ENCODE data around the gene TMEM131. TPM values are rescaled to one million over a fixed set of nuclear protein-coding genes. Genes with fewer than 3 reads are reported as not detected.

TMEM131 gene
- total RNA-seq, 1 experiment from 2014 or later = 21.9 TPM

DNA sequence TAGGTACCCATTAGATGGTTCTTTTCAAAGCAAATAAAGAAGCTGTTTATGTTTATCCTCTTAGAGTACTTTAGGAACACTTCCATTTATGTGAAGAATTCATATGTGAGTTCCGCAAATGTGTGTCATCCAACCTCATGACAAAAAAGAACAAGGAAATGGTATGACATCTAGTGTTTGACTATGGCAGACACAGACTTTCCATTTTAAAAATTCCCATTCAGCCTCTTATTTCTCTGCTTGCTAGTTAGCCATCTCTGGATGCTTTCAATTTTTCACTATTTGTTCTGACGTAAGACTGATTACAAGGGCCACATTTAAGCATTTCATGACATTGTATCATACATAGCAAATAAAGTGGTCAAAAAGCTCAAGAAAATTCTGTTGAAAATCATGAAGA is 179.3 kb downstream of the TMEM131 start:
- H3K9me3 Mint-ChIP-seq = peaks cover 6% of the 10 kb centered on the region
- no peak overlapping the region for H3K4me3 Mint-ChIP-seq
- no peak for ATAC-seq
- H3K4me1 Mint-ChIP-seq = peaks cover 10% of the 10 kb centered on the region
- TF ChIP-seq, protein P1, sequence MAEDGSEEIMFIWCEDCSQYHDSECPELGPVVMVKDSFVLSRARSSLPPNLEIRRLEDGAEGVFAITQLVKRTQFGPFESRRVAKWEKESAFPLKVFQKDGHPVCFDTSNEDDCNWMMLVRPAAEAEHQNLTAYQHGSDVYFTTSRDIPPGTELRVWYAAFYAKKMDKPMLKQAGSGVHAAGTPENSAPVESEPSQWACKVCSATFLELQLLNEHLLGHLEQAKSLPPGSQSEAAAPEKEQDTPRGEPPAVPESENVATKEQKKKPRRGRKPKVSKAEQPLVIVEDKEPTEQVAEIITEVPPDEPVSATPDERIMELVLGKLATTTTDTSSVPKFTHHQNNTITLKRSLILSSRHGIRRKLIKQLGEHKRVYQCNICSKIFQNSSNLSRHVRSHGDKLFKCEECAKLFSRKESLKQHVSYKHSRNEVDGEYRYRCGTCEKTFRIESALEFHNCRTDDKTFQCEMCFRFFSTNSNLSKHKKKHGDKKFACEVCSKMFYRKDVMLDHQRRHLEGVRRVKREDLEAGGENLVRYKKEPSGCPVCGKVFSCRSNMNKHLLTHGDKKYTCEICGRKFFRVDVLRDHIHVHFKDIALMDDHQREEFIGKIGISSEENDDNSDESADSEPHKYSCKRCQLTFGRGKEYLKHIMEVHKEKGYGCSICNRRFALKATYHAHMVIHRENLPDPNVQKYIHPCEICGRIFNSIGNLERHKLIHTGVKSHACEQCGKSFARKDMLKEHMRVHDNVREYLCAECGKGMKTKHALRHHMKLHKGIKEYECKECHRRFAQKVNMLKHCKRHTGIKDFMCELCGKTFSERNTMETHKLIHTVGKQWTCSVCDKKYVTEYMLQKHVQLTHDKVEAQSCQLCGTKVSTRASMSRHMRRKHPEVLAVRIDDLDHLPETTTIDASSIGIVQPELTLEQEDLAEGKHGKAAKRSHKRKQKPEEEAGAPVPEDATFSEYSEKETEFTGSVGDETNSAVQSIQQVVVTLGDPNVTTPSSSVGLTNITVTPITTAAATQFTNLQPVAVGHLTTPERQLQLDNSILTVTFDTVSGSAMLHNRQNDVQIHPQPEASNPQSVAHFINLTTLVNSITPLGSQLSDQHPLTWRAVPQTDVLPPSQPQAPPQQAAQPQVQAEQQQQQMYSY (CRISPR knock-in tag; IDR thresholded peaks at IDR 0.05) = no peak
- TF ChIP-seq SOX15 (CRISPR knock-in tag; IDR thresholded peaks at IDR 0.05) (no peak), NR1H2 (CRISPR knock-in tag; IDR thresholded peaks at IDR 0.05) (no peak), HMGA2 (CRISPR knock-in tag; IDR thresholded peaks at IDR 0.05) (no peak), FOXP1 (CRISPR knock-in tag; IDR thresholded peaks at IDR 0.05; ENCODE audit: borderline replicate concordance) (no peak)
- TF ChIP-seq, protein P2, sequence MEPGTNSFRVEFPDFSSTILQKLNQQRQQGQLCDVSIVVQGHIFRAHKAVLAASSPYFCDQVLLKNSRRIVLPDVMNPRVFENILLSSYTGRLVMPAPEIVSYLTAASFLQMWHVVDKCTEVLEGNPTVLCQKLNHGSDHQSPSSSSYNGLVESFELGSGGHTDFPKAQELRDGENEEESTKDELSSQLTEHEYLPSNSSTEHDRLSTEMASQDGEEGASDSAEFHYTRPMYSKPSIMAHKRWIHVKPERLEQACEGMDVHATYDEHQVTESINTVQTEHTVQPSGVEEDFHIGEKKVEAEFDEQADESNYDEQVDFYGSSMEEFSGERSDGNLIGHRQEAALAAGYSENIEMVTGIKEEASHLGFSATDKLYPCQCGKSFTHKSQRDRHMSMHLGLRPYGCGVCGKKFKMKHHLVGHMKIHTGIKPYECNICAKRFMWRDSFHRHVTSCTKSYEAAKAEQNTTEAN (CRISPR knock-in tag; IDR thresholded peaks at IDR 0.05) = no peak
- TF ChIP-seq, protein P3, sequence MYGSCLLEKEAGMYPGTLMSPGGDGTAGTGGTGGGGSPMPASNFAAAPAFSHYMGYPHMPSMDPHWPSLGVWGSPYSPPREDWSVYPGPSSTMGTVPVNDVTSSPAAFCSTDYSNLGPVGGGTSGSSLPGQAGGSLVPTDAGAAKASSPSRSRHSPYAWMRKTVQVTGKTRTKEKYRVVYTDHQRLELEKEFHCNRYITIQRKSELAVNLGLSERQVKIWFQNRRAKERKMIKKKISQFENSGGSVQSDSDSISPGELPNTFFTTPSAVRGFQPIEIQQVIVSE (CRISPR knock-in tag; IDR thresholded peaks at IDR 0.05; ENCODE audit: borderline replicate concordance) = no peak
- TF ChIP-seq, protein P4, sequence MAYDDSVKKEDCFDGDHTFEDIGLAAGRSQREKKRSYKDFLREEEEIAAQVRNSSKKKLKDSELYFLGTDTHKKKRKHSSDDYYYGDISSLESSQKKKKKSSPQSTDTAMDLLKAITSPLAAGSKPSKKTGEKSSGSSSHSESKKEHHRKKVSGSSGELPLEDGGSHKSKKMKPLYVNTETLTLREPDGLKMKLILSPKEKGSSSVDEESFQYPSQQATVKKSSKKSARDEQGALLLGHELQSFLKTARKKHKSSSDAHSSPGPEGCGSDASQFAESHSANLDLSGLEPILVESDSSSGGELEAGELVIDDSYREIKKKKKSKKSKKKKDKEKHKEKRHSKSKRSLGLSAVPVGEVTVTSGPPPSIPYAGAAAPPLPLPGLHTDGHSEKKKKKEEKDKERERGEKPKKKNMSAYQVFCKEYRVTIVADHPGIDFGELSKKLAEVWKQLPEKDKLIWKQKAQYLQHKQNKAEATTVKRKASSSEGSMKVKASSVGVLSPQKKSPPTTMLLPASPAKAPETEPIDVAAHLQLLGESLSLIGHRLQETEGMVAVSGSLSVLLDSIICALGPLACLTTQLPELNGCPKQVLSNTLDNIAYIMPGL (CRISPR knock-in tag; IDR thresholded peaks at IDR 0.05) = no peak
- TF ChIP-seq, protein P5, sequence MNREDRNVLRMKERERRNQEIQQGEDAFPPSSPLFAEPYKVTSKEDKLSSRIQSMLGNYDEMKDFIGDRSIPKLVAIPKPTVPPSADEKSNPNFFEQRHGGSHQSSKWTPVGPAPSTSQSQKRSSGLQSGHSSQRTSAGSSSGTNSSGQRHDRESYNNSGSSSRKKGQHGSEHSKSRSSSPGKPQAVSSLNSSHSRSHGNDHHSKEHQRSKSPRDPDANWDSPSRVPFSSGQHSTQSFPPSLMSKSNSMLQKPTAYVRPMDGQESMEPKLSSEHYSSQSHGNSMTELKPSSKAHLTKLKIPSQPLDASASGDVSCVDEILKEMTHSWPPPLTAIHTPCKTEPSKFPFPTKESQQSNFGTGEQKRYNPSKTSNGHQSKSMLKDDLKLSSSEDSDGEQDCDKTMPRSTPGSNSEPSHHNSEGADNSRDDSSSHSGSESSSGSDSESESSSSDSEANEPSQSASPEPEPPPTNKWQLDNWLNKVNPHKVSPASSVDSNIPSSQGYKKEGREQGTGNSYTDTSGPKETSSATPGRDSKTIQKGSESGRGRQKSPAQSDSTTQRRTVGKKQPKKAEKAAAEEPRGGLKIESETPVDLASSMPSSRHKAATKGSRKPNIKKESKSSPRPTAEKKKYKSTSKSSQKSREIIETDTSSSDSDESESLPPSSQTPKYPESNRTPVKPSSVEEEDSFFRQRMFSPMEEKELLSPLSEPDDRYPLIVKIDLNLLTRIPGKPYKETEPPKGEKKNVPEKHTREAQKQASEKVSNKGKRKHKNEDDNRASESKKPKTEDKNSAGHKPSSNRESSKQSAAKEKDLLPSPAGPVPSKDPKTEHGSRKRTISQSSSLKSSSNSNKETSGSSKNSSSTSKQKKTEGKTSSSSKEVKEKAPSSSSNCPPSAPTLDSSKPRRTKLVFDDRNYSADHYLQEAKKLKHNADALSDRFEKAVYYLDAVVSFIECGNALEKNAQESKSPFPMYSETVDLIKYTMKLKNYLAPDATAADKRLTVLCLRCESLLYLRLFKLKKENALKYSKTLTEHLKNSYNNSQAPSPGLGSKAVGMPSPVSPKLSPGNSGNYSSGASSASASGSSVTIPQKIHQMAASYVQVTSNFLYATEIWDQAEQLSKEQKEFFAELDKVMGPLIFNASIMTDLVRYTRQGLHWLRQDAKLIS (CRISPR knock-in tag; IDR thresholded peaks at IDR 0.05; ENCODE audit: borderline replicate concordance) = no peak
- H3K27me3 Mint-ChIP-seq (ENCODE audit: low read depth) = no peaks in the 10 kb centered on the region
- peaks cover 9% of the 10 kb centered on the region; the same call in 1 of the 2 replicates for H3K36me3 Mint-ChIP-seq
- POLR2A ChIA-PET = no interaction called here
- no peak overlapping the region for H3K27ac Mint-ChIP-seq
- CTCF ChIA-PET = interaction anchor here (1.0 to 1.3 kb wide), 2 partner anchors 10 to 453 kb away, joined by 3 to 5 read pairs; no protein-coding TSS in a partner anchor
- DNase-seq (ENCODE audit: low spot score) = no peak

DNA sequence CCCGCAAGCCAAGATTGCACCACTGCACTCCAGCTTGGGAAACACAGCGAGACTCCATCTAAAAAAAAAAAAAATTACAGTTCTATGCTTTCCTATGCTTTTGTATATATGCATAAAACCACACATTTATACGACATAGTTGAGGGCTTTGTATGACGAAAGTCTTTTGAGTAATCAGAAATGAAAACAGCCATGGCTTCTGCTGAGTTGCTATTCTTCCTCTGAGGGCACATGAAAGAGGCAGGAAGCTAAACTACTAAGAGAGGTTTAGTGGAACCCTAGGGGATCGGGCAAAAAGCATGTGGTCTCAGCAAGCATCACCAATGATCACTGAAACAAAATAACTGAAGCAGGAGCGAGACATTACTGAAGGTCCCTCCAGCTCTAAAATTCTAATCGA is 182.8 kb downstream of the TMEM131 start:
- Mint-ChIP-seq H3K4me3 (no peak overlapping the region), H3K9me3 (no peaks in the 10 kb centered on the region), H3K27ac (no peak overlapping the region), H3K36me3 (peaks cover 8% of the 10 kb centered on the region; the same call in 1 of the 2 replicates), H3K27me3 (ENCODE audit: low read depth) (no peaks in the 10 kb centered on the region), H3K4me1 (peaks cover 8% of the 10 kb centered on the region)
- DNase-seq (ENCODE audit: low spot score) (no peak), ATAC-seq (no peak)
- ChIA-PET POLR2A (interaction anchor here (0.5 kb wide), 1 partner anchor 64 kb away, joined by 4 read pairs; no protein-coding TSS in a partner anchor), CTCF (interaction anchor here (0.7 to 1.3 kb wide), 3 partner anchors 37 to 455 kb away, joined by 3 read pairs; no protein-coding TSS in a partner anchor)
- TF ChIP-seq, protein P6, sequence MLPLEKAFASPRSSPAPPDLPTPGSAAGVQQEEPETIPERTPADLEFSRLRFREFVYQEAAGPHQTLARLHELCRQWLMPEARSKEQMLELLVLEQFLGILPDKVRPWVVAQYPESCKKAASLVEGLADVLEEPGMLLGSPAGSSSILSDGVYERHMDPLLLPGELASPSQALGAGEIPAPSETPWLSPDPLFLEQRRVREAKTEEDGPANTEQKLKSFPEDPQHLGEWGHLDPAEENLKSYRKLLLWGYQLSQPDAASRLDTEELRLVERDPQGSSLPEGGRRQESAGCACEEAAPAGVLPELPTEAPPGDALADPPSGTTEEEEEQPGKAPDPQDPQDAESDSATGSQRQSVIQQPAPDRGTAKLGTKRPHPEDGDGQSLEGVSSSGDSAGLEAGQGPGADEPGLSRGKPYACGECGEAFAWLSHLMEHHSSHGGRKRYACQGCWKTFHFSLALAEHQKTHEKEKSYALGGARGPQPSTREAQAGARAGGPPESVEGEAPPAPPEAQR (CRISPR knock-in tag; IDR thresholded peaks at IDR 0.05) = no peak
- TF ChIP-seq SMAD4 (CRISPR knock-in tag; IDR thresholded peaks at IDR 0.05) (no peak), ZNF423 (CRISPR knock-in tag; IDR thresholded peaks at IDR 0.05) (no peak), NFYB (CRISPR knock-in tag; conservative IDR thresholded peaks at IDR 0.05; ENCODE audit: low read depth) (no peak), EMX1 (CRISPR knock-in tag; IDR thresholded peaks at IDR 0.05) (no peak), ESRRA (CRISPR knock-in tag; IDR thresholded peaks at IDR 0.05; ENCODE audit: borderline replicate concordance) (no peak), ZNF671 (CRISPR knock-in tag; IDR thresholded peaks at IDR 0.05) (no peak)
- TF ChIP-seq, protein P5 (CRISPR knock-in tag; IDR thresholded peaks at IDR 0.05; ENCODE audit: borderline replicate concordance) = no peak

Measured in WTC11 (cell line).